Effector memory CD4-positive, alpha-beta T cell (primary cell): Measurements from ENCODE around the gene ARL16.
A peak's percentile ranks its signal among the peaks of the same experiment; 100 is the strongest.
"Not testable (repeated sequence)": the region's sequence is repeated elsewhere in the genome, so short reads cannot be mapped to it uniquely, and the experiment has no call there.

ENCODE experiments used
- DNase-seq, 3 donors: peaks; one replicate each; pipeline ENCODE4 v3.0.0-alpha.2; 2020
- H3K27ac ChIP-seq: 2 replicates; pipeline ENCODE4 v1.7.0; 2013; ENCODE audit warnings: mild to moderate bottlenecking, low read length, moderate library complexity; ENCODE audit not compliant: insufficient read depth, poor library complexity, severe bottlenecking
- H3K27me3 ChIP-seq: replicated peaks from 2 replicates; pipeline ENCODE4 v1.7.0; 2013; ENCODE audit warnings: mild to moderate bottlenecking, low read length; ENCODE audit not compliant: insufficient read depth, control insufficient read depth, poor library complexity, severe bottlenecking
- H3K36me3 ChIP-seq: 2 replicates; pipeline ENCODE4 v1.7.0; 2013; ENCODE audit warnings: mild to moderate bottlenecking, low read length, moderate library complexity; ENCODE audit not compliant: control insufficient read depth, insufficient read depth
- H3K4me1 ChIP-seq: 2 replicates; pipeline ENCODE4 v1.7.0; 2013; ENCODE audit warnings: low read length, mild to moderate bottlenecking; ENCODE audit not compliant: control insufficient read depth, insufficient read depth, poor library complexity, severe bottlenecking
- H3K4me3 ChIP-seq: 2 replicates; pipeline ENCODE4 v1.7.0; 2013; ENCODE audit warnings: low read length, low read depth, mild to moderate bottlenecking; ENCODE audit not compliant: insufficient read depth, poor library complexity, severe bottlenecking
- H3K9me3 ChIP-seq: 2 replicates; pipeline ENCODE4 v1.7.0; 2013; ENCODE audit warnings: mild to moderate bottlenecking, low read length, moderate library complexity; ENCODE audit not compliant: control insufficient read depth

ARL16 gene

DNA sequence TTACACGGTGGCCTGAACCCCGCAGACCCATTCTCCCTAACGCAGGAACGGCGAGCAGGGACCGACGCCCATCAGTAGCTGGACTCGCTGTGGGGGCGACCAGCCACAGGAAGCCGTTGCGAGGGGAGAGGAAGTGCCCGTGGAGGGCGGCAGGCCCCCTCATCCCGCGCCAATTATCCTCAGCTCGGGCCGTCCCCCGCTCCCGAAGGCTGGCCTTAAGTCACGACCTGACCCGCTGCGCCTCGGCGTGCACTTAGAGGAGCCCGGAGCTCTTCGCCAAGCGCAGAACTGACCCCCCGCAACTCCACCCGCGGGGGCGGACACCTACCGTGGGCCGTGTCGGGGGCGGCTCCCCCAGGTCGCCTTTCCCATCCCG is 401 bp downstream of the ARL16 start:
- Histone ChIP-seq H3K4me1 (peaks cover 20% of the 10 kb centered on the region), H3K27ac (peak overlapping the region; percentile 67), H3K27me3 (no peaks in the 10 kb centered on the region), H3K36me3 (peaks cover 22% of the 10 kb centered on the region), H3K9me3 (no peaks in the 10 kb centered on the region), H3K4me3 (peak overlapping the region; percentile 79)
- DNase-seq: no peak

DNA sequence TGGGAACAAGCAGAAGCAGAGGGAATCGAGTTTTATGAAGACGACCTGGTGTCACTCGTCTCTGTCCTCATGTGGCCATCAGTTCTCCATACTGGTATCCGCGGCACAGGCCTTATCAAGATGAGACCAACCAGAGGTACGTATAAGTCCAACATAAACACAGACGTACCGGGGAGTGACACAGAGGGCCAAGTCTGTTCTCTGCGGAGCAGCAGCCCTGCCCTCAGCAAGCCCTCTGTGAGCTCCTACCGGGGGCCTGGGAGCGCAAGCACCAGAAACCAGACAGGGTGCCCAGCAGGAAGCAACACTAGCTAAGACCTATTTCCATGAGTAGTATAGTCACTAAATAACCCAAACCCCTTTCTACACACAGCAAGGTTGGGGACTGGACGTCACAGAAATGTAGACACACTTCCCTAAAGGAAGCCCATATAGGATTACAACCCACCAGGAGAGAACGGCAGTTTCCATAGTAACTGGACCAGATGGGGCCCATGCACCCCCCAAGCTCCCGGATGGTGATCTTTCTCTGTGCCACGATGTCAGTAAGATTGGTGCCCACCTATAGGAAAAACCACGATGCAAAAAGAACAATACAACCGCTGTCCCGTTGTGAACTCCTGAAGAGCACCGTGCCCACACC is 911 bp downstream of the ARL16 start:
- Histone ChIP-seq H3K36me3 (peaks cover 16% of the 10 kb centered on the region), H3K27me3 (no peaks in the 10 kb centered on the region), H3K4me3 (peak overlapping the region; percentile 79), H3K4me1 (peaks cover 20% of the 10 kb centered on the region), H3K27ac (peak overlapping the region; percentile 67), H3K9me3 (no peaks in the 10 kb centered on the region)
- DNase-seq: no peak

DNA sequence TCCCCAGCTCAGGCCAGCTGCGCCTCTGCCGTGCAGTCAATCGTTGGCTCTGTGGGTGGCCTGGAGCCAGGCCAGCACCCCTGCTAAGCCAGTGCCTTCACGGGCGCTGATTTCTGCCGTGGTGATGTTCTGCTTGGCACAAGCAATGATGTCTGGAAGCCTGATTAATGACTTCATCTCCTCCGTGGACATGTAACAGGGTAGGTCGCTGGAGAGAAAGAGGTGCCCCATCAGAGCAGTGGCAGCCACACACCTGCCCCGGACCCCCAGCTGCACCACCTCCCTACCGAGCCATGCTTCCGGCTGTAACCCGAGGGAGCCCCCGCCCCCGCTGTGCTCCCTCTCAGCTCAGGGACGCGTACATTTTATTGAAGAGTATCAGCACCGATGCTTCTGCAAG is 1.9 kb downstream of the ARL16 start:
- peaks cover 20% of the 10 kb centered on the region for H3K4me1 ChIP-seq
- H3K9me3 ChIP-seq: no peaks in the 10 kb centered on the region
- no peaks in the 10 kb centered on the region for H3K27me3 ChIP-seq
- H3K27ac ChIP-seq: no peak overlapping the region
- peaks cover 6% of the 10 kb centered on the region for H3K36me3 ChIP-seq
- DNase-seq: no peak
- no peak overlapping the region for H3K4me3 ChIP-seq

- H3K4me3 ChIP-seq: no peak overlapping the region
- no peak overlapping the region for H3K27ac ChIP-seq
- no peaks in the 10 kb centered on the region for H3K9me3 ChIP-seq
- DNase-seq: no peak
- H3K4me1 ChIP-seq: peaks cover 16% of the 10 kb centered on the region
- no peaks in the 10 kb centered on the region for H3K36me3 ChIP-seq
- H3K27me3 ChIP-seq: no peaks in the 10 kb centered on the region
Observed at GRCh38 chr17:81680150-81680549, 3.4 kb downstream of the ARL16 start.

- H3K27me3 ChIP-seq: no peaks in the 10 kb centered on the region
- no peak overlapping the region for H3K27ac ChIP-seq
- DNase-seq: no peak
- peaks cover 22% of the 10 kb centered on the region for H3K36me3 ChIP-seq
- no peaks in the 10 kb centered on the region for H3K9me3 ChIP-seq
- no peaks in the 10 kb centered on the region for H3K4me1 ChIP-seq
- H3K4me3 ChIP-seq: no peak overlapping the region
Observed at GRCh38 chr17:81676906-81677305, 6.7 kb downstream of the ARL16 start.

DNA sequence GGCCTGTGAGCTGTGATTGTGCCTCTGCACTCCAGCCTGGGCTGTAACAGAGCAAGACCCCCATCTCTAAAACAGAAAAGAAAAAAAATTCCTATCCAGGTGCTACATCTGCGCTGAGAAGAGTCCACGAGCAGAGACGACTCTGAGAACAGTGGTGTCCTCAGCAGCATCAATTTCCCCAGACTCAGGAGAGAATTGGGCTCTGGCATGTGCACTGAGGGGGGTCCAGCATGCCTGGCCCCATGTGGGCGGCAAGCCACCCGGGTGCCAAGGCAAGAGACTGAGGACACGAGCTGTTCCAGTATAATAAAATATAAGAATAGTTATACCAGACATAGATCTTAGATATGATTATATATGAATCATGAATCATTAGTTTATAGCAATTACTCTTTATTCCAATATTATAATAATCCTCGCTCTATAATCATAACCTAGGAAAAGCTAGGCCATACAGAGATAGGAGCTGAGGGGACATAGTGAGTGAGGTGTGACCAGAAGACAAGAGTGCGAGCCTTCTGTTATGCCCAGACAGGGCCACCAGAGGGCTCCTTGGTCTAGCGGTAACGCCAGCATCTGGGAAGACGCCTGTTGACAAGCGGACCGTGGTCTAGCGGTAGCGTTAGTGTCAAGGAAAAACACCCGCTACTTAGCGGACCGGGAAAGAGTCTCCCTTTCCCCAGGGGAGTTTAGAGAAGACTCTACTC is 7.9 kb downstream of the ARL16 start:
- DNase-seq: peak in 1 of 3 donors; percentile 19
- H3K36me3 ChIP-seq: peaks cover 34% of the 10 kb centered on the region
- not testable (repeated sequence) for H3K9me3 ChIP-seq, H3K27ac ChIP-seq, H3K27me3 ChIP-seq, H3K4me1 ChIP-seq, H3K4me3 ChIP-seq

- H3K4me3 ChIP-seq: no peak overlapping the region
- no peak overlapping the region for H3K27ac ChIP-seq
- no peaks in the 10 kb centered on the region for H3K27me3 ChIP-seq
- no peak for DNase-seq
- no peaks in the 10 kb centered on the region for H3K4me1 ChIP-seq
- H3K9me3 ChIP-seq: no peaks in the 10 kb centered on the region
- peaks cover 45% of the 10 kb centered on the region for H3K36me3 ChIP-seq
Observed at GRCh38 chr17:81673561-81674258, 9.9 kb downstream of the ARL16 start.

DNA sequence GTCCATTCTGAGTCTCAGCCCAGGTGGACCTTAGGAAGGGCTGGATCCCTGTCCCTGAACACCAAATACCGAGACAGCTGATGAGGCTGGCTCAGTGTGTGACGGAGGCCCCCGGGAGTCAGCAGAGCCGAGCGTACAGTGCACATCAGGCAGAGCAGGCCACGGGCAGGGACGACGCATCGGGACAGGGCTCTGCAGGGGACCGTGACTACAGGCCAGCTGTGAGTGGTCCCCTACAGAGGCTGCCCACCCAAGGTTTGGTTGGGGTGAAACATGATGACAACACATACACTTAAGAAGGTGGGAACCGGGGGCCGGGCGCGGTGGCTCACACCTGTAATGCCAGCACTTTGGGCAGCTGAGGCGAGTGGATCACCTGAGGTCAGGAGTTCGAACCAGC is 10.6 kb downstream of the ARL16 start:
- Histone ChIP-seq H3K4me1 (peaks cover 4% of the 10 kb centered on the region), H3K27ac (no peak overlapping the region), H3K27me3 (no peaks in the 10 kb centered on the region), H3K36me3 (peaks cover 45% of the 10 kb centered on the region), H3K9me3 (no peaks in the 10 kb centered on the region), H3K4me3 (no peak overlapping the region)
- DNase-seq: no peak

DNA sequence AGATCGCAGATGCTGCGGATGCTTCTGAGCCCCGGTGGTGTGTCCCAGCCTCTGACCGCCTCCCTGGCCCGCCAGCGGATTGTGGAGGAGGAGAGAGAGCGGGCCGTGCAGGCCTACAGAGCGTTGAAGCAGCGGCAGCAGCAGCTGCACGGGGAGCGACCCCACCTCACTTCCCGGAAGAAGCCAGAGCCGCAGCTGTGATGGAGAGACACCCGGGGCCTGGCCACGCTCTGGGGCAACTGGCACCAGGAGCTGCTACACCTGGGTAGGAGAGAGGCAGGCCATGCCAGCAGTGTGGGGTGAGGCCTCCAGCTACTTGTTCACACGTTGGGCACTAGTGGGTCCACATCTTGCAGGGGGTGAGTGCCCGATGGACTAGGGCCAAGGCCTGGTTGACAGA is 11.1 kb downstream of the ARL16 start:
- no peak for DNase-seq
- Histone ChIP-seq H3K27ac (no peak overlapping the region), H3K27me3 (no peaks in the 10 kb centered on the region), H3K9me3 (no peaks in the 10 kb centered on the region), H3K4me1 (peaks cover 8% of the 10 kb centered on the region), H3K4me3 (no peak overlapping the region), H3K36me3 (peaks cover 45% of the 10 kb centered on the region)

DNA sequence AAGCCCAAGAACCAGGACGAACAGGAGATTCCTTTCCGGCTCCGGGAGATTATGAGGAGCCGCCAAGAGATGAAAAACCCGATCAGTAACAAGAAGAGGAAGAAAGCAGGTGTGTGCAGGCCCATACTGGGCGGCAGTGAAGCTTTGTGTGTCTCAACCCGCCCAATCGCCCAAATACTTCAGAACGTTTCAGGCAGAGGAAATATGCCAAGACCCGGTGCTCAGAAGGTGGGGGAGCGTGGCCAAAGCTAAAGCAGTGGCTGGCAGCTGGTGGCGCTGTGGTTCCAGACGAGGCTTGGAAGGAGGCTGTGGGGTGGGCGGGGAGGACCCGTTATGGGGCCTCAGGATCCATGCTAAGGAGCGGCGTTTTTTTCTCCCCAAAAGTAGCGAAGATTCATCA is 15.8 kb downstream of the ARL16 start:
- H3K27ac ChIP-seq: no peak overlapping the region
- H3K27me3 ChIP-seq: no peaks in the 10 kb centered on the region
- DNase-seq: no peak
- H3K36me3 ChIP-seq: peaks cover 34% of the 10 kb centered on the region
- no peaks in the 10 kb centered on the region for H3K9me3 ChIP-seq
- H3K4me3 ChIP-seq: no peak overlapping the region
- peaks cover 35% of the 10 kb centered on the region for H3K4me1 ChIP-seq
